CD8-positive, alpha-beta memory T cell (primary cell): ENCODE results near the gene MARK2. TPM values are rescaled to one million over a fixed set of nuclear protein-coding genes. Genes with fewer than 3 reads are reported as not detected.

Source experiments
- CTCF ChIA-PET: fragments of 350-600 bp; sonication (Branson Sonifier 250); formaldehyde crosslinking; loops from one replicate; lab custom pipeline; 2021; ENCODE audit warnings: antibody characterized with exemption; lab: Charles Lee
- POLR2A ChIA-PET: fragments of 350-600 bp; sonication (Branson Sonifier 250); formaldehyde crosslinking; loops from one replicate; lab custom pipeline; 2021; ENCODE audit warnings: antibody characterized with exemption; lab: Charles Lee
- DNase-seq, 5 donors: peaks; one replicate each; pipeline versions ENCODE4 v3.0.0 to v3.0.0-alpha.2; 2020 to 2022; ENCODE audit warnings: mixed read lengths in 1 of 5
- H3K27ac ChIP-seq: one replicate; pipeline ENCODE4 v1.7.0; 2013; ENCODE audit warnings: low read depth, mild to moderate bottlenecking, low read length, moderate library complexity
- H3K27me3 ChIP-seq: 2 replicates; pipeline ENCODE4 v1.7.0; 2013; ENCODE audit warnings: low read length, mild to moderate bottlenecking; ENCODE audit not compliant: insufficient read depth, poor library complexity, severe bottlenecking
- H3K36me3 ChIP-seq: 2 replicates; pipeline ENCODE4 v1.7.0; 2013; ENCODE audit warnings: mild to moderate bottlenecking, low read length, moderate library complexity; ENCODE audit not compliant: insufficient read depth
- H3K4me1 ChIP-seq: 2 replicates; pipeline ENCODE4 v1.7.0; 2013; ENCODE audit warnings: mild to moderate bottlenecking, low read length, moderate library complexity; ENCODE audit not compliant: insufficient read depth
- H3K4me3 ChIP-seq: 2 replicates; pipeline ENCODE4 v1.7.0; 2013; ENCODE audit warnings: mild to moderate bottlenecking, low read length
- H3K9me3 ChIP-seq: 2 replicates; pipeline ENCODE4 v1.7.0; 2013; ENCODE audit warnings: mild to moderate bottlenecking, low read length
- H3K27ac Mint-ChIP-seq, 8 donors: one replicate each; pipeline ENCODE4 v1.8.0; 2020 to 2021; ENCODE audit warnings: mixed read lengths in 8 of 8, mild to moderate bottlenecking in 6 of 8, inconsistent platforms in 3 of 8, moderate library complexity in 3 of 8
- H3K27me3 Mint-ChIP-seq, 2 donors: one replicate each; pipeline ENCODE4 v1.8.0; 2020 to 2021; ENCODE audit warnings: mixed read lengths in 2 of 2, mild to moderate bottlenecking in 1 of 2, moderate library complexity in 1 of 2
- H3K36me3 Mint-ChIP-seq, 3 donors: one replicate each; pipeline ENCODE4 v1.8.0; 2020 to 2021; ENCODE audit warnings: mixed read lengths in 3 of 3, inconsistent platforms in 1 of 3, mild to moderate bottlenecking in 1 of 3
- H3K4me1 Mint-ChIP-seq, 3 donors: one replicate each; pipeline ENCODE4 v1.8.0; 2020 to 2021; ENCODE audit warnings: mixed read lengths in 3 of 3, inconsistent platforms in 1 of 3, mild to moderate bottlenecking in 1 of 3
- H3K4me3 Mint-ChIP-seq, 7 donors: one replicate each; pipeline ENCODE4 v1.8.0; 2020 to 2021; ENCODE audit warnings: mixed read lengths in 7 of 7, mild to moderate bottlenecking in 6 of 7, moderate library complexity in 4 of 7, inconsistent platforms in 2 of 7
- H3K9me3 Mint-ChIP-seq, 5 donors: one replicate each; pipeline ENCODE4 v1.8.0; 2020 to 2022; ENCODE audit warnings: mixed read lengths in 5 of 5, mild to moderate bottlenecking in 3 of 5, moderate library complexity in 2 of 5, inconsistent platforms in 1 of 5
- polyA plus RNA-seq: library from polyadenylated mRNA; unstranded; fragments of 300-500 nt; fragmentation: Illumina TruSeq; gene quantifications from one replicate; pipeline ENCODE4 v1.2.3, GENCODE V29; 2021
- total RNA-seq, 2 experiments: library from RNA; stranded (reverse); gene quantifications; one replicate each; pipeline ENCODE4 v1.2.3, GENCODE V29; 2021

MARK2 gene
- total and polyA plus RNA-seq, 3 experiments from 2014 or later: 34.5 to 72.5 (median 38.0) TPM

- peak overlapping the region in 1 of 8 donors; percentile 54 for H3K27ac Mint-ChIP-seq
- H3K27ac ChIP-seq: no peak overlapping the region
- peaks cover 5 to 14% (median 6%) of the 10 kb centered on the region in 3 donors for H3K4me1 Mint-ChIP-seq
- H3K4me3 ChIP-seq: no peak overlapping the region
- H3K9me3 Mint-ChIP-seq: no peaks in the 10 kb centered on the region
- CTCF ChIA-PET: interaction anchor here (0.6 to 2.4 kb wide), 2 partner anchors 85 to 1053 kb away, joined by 3 to 16 read pairs; partner anchors contain the start of gene MARK2
- no peak overlapping the region for H3K4me3 Mint-ChIP-seq
- DNase-seq: no peak
- peaks cover 15% of the 10 kb centered on the region for H3K4me1 ChIP-seq
- no peaks in the 10 kb centered on the region for H3K36me3 ChIP-seq
- no peaks in the 10 kb centered on the region for H3K36me3 Mint-ChIP-seq
- H3K9me3 ChIP-seq: no peaks in the 10 kb centered on the region
- H3K27me3 Mint-ChIP-seq: peaks cover 0 to 9% of the 10 kb centered on the region in 2 donors
- POLR2A ChIA-PET: no interaction called here
- H3K27me3 ChIP-seq: no peaks in the 10 kb centered on the region
Observed at GRCh38 chr11:63922673-63923192, 83.8 kb downstream of the MARK2 start.

GRCh38 chr11:63923319-63923718 lies 84.4 kb downstream of the MARK2 start:
- Histone ChIP-seq H3K4me3 (no peak overlapping the region), H3K4me1 (peaks cover 11% of the 10 kb centered on the region), H3K27ac (no peak overlapping the region), H3K36me3 (no peaks in the 10 kb centered on the region), H3K27me3 (no peaks in the 10 kb centered on the region), H3K9me3 (no peaks in the 10 kb centered on the region)
- Mint-ChIP-seq H3K27ac (peak overlapping the region in 1 of 8 donors; percentile 30), H3K9me3 (no peaks in the 10 kb centered on the region), H3K27me3 (peaks cover 0 to 9% of the 10 kb centered on the region in 2 donors), H3K36me3 (no peaks in the 10 kb centered on the region), H3K4me1 (peaks cover 5 to 13% (median 6%) of the 10 kb centered on the region in 3 donors), H3K4me3 (no peak overlapping the region)
- CTCF ChIA-PET: interaction anchor here (0.6 kb wide), 1 partner anchor 1054 kb away, joined by 3 read pairs; no protein-coding TSS in a partner anchor
- DNase-seq: no peak
- POLR2A ChIA-PET: no interaction called here

DNA sequence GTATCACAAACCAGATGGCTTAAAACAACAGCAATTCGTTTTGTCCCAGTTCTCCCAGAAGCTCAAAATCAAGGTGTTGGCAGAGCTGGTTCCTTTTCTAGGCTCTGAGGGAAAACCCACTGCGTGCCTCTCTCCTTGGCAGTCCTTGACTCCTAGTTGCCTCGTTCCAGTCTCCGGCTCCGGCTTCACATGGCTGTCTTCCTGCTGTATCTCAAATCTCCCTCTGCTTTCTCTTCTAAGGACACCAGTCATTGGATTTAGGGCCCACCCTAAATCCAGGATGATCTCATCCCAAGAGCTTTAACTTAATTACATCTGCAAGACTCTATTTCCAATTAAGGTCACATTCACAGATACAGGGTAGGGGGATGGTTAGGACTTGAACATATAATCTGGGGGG lies 90.7 kb downstream of the MARK2 start:
- no peak for DNase-seq
- Histone ChIP-seq H3K27me3 (no peaks in the 10 kb centered on the region), H3K4me3 (no peak overlapping the region), H3K27ac (no peak overlapping the region), H3K9me3 (no peaks in the 10 kb centered on the region), H3K36me3 (no peaks in the 10 kb centered on the region), H3K4me1 (no peaks in the 10 kb centered on the region)
- Mint-ChIP-seq H3K4me1 (no peaks in the 10 kb centered on the region), H3K27me3 (peaks cover 0 to 7% of the 10 kb centered on the region in 2 donors), H3K27ac (no peak overlapping the region), H3K4me3 (no peak overlapping the region), H3K9me3 (no peaks in the 10 kb centered on the region), H3K36me3 (no peaks in the 10 kb centered on the region)
- ChIA-PET CTCF (interaction anchor here (1.0 kb wide), 1 partner anchor 23 kb away, joined by 3 read pairs; no protein-coding TSS in a partner anchor), POLR2A (no interaction called here)

- no peaks in the 10 kb centered on the region for H3K27me3 ChIP-seq
- H3K4me1 Mint-ChIP-seq: no peaks in the 10 kb centered on the region
- ChIA-PET POLR2A (no interaction called here), CTCF (interaction anchor here (1.0 to 1.2 kb wide), 2 partner anchors 15 to 219 kb away, joined by 3 read pairs; no protein-coding TSS in a partner anchor)
- H3K4me3 Mint-ChIP-seq: no peak overlapping the region
- no peaks in the 10 kb centered on the region for H3K9me3 ChIP-seq
- peak overlapping the region in 1 of 8 donors; percentile 51 for H3K27ac Mint-ChIP-seq
- H3K36me3 ChIP-seq: no peaks in the 10 kb centered on the region
- no peaks in the 10 kb centered on the region for H3K36me3 Mint-ChIP-seq
- no peak overlapping the region for H3K4me3 ChIP-seq
- no peaks in the 10 kb centered on the region for H3K4me1 ChIP-seq
- peak in 1 of 5 donors; percentile 33 for DNase-seq
- no peak overlapping the region for H3K27ac ChIP-seq
- H3K9me3 Mint-ChIP-seq: no peaks in the 10 kb centered on the region
- peaks cover 0 to 7% of the 10 kb centered on the region in 2 donors for H3K27me3 Mint-ChIP-seq
Observed at GRCh38 chr11:63931045-63931444, 92.1 kb downstream of the MARK2 start.

DNA sequence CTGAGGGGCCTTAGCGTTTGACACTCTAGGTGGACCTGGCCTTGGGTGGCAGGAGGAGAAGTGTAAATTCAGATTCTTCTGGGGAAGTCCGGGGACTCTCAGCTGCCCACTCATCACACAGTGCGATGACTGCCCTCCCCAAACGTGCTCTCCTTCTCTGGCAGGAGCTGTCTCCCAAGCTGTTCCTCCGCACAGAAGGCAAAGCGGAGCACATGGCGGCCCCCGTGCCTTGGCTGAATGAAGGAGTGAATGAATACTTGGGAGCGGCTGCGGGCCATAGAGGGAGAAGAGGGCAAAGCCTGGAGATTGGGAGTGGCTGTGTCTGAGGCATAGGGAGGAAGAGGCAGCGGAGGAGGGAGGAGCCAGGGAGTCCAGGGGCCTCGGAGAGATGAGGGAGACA lies 93.0 kb downstream of the MARK2 start:
- H3K9me3 ChIP-seq: no peaks in the 10 kb centered on the region
- no peaks in the 10 kb centered on the region for H3K36me3 ChIP-seq
- Mint-ChIP-seq H3K27ac (no peak overlapping the region), H3K36me3 (no peaks in the 10 kb centered on the region), H3K27me3 (peaks cover 0 to 4% of the 10 kb centered on the region in 2 donors), H3K4me3 (no peak overlapping the region), H3K9me3 (no peaks in the 10 kb centered on the region), H3K4me1 (no peaks in the 10 kb centered on the region)
- no peaks in the 10 kb centered on the region for H3K27me3 ChIP-seq
- H3K4me3 ChIP-seq: no peak overlapping the region
- ChIA-PET CTCF (interaction anchor here (1.0 kb wide), 1 partner anchor 219 kb away, joined by 3 read pairs; no protein-coding TSS in a partner anchor), POLR2A (no interaction called here)
- DNase-seq: no peak
- no peaks in the 10 kb centered on the region for H3K4me1 ChIP-seq
- H3K27ac ChIP-seq: no peak overlapping the region

DNA sequence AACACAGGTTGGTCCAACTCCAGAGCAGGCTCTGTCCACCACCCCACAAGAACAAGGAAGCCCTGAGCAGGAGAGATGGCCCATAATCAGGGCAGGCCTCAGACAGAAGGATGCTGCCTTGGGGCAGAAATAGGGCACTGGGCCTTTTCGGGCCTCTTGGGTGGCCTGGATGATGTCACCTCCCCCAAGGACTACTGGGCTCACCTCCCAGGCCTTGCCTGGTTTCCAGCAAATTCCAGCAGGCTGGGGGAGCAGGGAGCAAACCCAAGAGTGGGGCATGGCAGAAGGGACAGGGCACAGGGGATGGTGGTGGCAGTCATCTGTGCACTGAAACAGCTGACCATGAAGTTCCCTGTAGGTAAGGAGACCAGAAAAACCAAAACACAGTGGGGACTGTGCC lies 94.5 kb downstream of the MARK2 start:
- H3K4me1 Mint-ChIP-seq: peaks cover 5 to 10% (median 6%) of the 10 kb centered on the region in 3 donors

DNA sequence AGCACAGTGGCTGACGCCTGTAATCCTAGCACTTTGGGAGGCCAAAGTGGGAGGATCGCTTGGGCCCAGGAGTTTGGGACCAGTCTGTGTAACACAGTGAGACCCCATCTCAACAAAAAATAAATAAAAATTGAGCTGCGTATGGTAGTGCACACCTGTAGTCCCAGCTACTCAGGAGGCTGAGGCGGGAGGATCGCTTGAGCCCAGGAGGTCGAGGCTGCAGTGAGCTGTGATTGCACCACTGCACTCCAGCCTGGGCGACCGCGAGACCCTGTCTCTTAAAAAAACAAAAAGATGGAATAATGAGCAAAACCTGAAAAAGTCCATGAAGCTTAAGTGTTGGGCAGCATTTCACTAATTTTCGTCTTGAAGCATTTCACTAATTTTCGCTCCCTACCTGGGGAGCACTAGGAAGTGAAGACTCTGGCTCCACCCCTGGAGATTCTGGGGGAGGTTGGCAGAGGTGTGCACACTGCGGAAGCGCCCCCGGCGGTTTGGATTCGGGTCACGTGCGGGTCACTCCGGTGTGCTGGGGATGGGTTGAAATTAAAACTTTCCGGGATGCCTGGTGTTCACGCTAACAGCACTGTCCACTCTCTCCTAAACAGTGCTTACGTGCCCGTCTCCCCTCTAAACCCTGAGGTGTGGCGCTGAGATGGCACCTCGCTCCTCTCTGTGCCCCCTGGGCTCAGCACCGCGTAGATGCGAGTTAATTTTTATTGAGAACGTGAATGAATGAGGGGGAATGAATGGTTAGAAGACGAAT lies 99.0 kb downstream of the MARK2 start:
- Histone ChIP-seq H3K36me3 (no peaks in the 10 kb centered on the region), H3K4me3 (peak overlapping the region; percentile 87), H3K9me3 (no peaks in the 10 kb centered on the region), H3K27ac (peak overlapping the region; percentile 53), H3K4me1 (peaks cover 15% of the 10 kb centered on the region), H3K27me3 (no peaks in the 10 kb centered on the region)
- POLR2A ChIA-PET: interaction anchor here (0.6 kb wide), 2 partner anchors 93 to 1199 kb away, joined by 3 read pairs; no protein-coding TSS in a partner anchor
- Mint-ChIP-seq H3K36me3 (peaks cover 0 to 12% (median 0%) of the 10 kb centered on the region in 3 donors), H3K27me3 (no peaks in the 10 kb centered on the region), H3K4me3 (peak overlapping the region; percentile 85 to 92 (median 89)), H3K9me3 (no peaks in the 10 kb centered on the region), H3K27ac (peak overlapping the region; percentile 64 to 96 (median 92)), H3K4me1 (peaks cover 22 to 26% (median 26%) of the 10 kb centered on the region in 3 donors)
- CTCF ChIA-PET: interaction anchor here (4.2 kb wide), 1 partner anchor 99 kb away, joined by 21 read pairs; the partner anchor contains the start of gene MARK2
- DNase-seq: peak in 1 of 5 donors; percentile 29

More for the DNA sequence above, 94.5 kb downstream of the MARK2 start:
- H3K27ac ChIP-seq: no peak overlapping the region
- POLR2A ChIA-PET: no interaction called here
- no peak for DNase-seq
- CTCF ChIA-PET: no interaction called here
- Mint-ChIP-seq H3K9me3 (no peaks in the 10 kb centered on the region), H3K4me3 (peak overlapping the region in 1 of 7 donors; percentile 9), H3K27ac (no peak overlapping the region), H3K36me3 (peaks cover 0 to 2% (median 0%) of the 10 kb centered on the region in 3 donors), H3K27me3 (no peaks in the 10 kb centered on the region)
- no peaks in the 10 kb centered on the region for H3K36me3 ChIP-seq
- no peaks in the 10 kb centered on the region for H3K9me3 ChIP-seq
- peaks cover 5% of the 10 kb centered on the region for H3K4me1 ChIP-seq
- H3K4me3 ChIP-seq: no peak overlapping the region
- no peaks in the 10 kb centered on the region for H3K27me3 ChIP-seq
